NCI-H510A treated with DMSO at 0.1 percent for 48 hours (cell line): ENCODE data around the gene IRF8.
"Not testable (repeated sequence)": the region's sequence is repeated elsewhere in the genome, so short reads cannot be mapped to it uniquely, and the experiment has no call there.

Experiments
- DNase-seq: peaks from one replicate; lab custom pipeline; 2025; lab: John Stamatoyannopoulos, UW

The IRF8 gene

GRCh38 chr16:85935391-85935973 is 36.5 kb downstream of the IRF8 start:
- DNase-seq: no peak

GRCh38 chr16:85935974-85936760 is 37.2 kb downstream of the IRF8 start:
- DNase-seq: no peak

GRCh38 chr16:85936816-85937215 is 37.9 kb downstream of the IRF8 start:
- no peak for DNase-seq

GRCh38 chr16:85940214-85940613 is 41.3 kb downstream of the IRF8 start:
- no peak for DNase-seq

GRCh38 chr16:85941863-85942644 is 43.1 kb downstream of the IRF8 start:
- no peak for DNase-seq

- DNase-seq: not testable (repeated sequence)
Measured at GRCh38 chr16:85942659-85943058, 43.7 kb downstream of the IRF8 start.

- no peak for DNase-seq
Measured at GRCh38 chr16:85943711-85944110, 44.7 kb downstream of the IRF8 start.

- no peak for DNase-seq
Measured at GRCh38 chr16:85944572-85945423, 45.8 kb downstream of the IRF8 start.

- no peak for DNase-seq
Measured at GRCh38 chr16:85945424-85945751, 46.4 kb downstream of the IRF8 start.

- DNase-seq: no peak
Measured at GRCh38 chr16:85946541-85947124, 47.7 kb downstream of the IRF8 start.

- no peak for DNase-seq
Measured at GRCh38 chr16:85947230-85948137, 48.5 kb downstream of the IRF8 start.

- DNase-seq: no peak
Measured at GRCh38 chr16:85948138-85948509, 49.2 kb downstream of the IRF8 start.

GRCh38 chr16:85948616-85949265 is 49.8 kb downstream of the IRF8 start:
- no peak for DNase-seq

- no peak for DNase-seq
Measured at GRCh38 chr16:85950136-85950918, 51.4 kb downstream of the IRF8 start.

GRCh38 chr16:85952197-85952596 is 53.2 kb downstream of the IRF8 start:
- DNase-seq: no peak

- no peak for DNase-seq
Measured at GRCh38 chr16:85952811-85953210, 53.8 kb downstream of the IRF8 start.

- DNase-seq: no peak
Measured at GRCh38 chr16:85954927-85955519, 56.1 kb downstream of the IRF8 start.

- no peak for DNase-seq
Measured at GRCh38 chr16:85955566-85955965, 56.6 kb downstream of the IRF8 start.

GRCh38 chr16:85956426-85956825 is 57.5 kb downstream of the IRF8 start:
- DNase-seq: no peak
